Neuron (in vitro differentiated cells): ENCODE results near the gene TPGS1.

Source experiments
- H2AFZ ChIP-seq: one replicate; pipeline ENCODE4 v1.6.1; 2013; ENCODE audit warnings: low read depth, mild to moderate bottlenecking, inconsistent platforms, low read length, moderate library complexity
- H3K27me3 ChIP-seq: one replicate; pipeline ENCODE4 v1.6.1; 2013; ENCODE audit warnings: low read length; ENCODE audit not compliant: insufficient read depth
- H3K36me3 ChIP-seq: one replicate; pipeline ENCODE4 v1.6.1; 2013; ENCODE audit warnings: low read length; ENCODE audit not compliant: insufficient read depth
- H3K4me1 ChIP-seq: one replicate; pipeline ENCODE4 v1.6.1; 2013; ENCODE audit warnings: low read length; ENCODE audit not compliant: insufficient read depth
- H3K4me3 ChIP-seq: 2 replicates; pipeline ENCODE4 v1.5.1; 2013; ENCODE audit warnings: mild to moderate bottlenecking, low read length, moderate library complexity
- H3K9me3 ChIP-seq: one replicate; pipeline ENCODE4 v1.6.1; 2013; ENCODE audit warnings: low read length

TPGS1 gene

GRCh38 chr19:510606-511100 is 3.4 kb downstream of the TPGS1 start:
- Histone ChIP-seq H2AFZ (no peak overlapping the region), H3K27me3 (no peaks in the 10 kb centered on the region), H3K9me3 (no peaks in the 10 kb centered on the region), H3K4me1 (peaks cover 17% of the 10 kb centered on the region), H3K36me3 (peaks cover 2% of the 10 kb centered on the region), H3K4me3 (no peak overlapping the region)

GRCh38 chr19:511101-511851 is 4.0 kb downstream of the TPGS1 start:
- Histone ChIP-seq H3K4me1 (peaks cover 16% of the 10 kb centered on the region), H3K36me3 (peaks cover 2% of the 10 kb centered on the region), H3K27me3 (no peaks in the 10 kb centered on the region), H3K4me3 (no peak overlapping the region), H3K9me3 (no peaks in the 10 kb centered on the region), H2AFZ (no peak overlapping the region)

- no peaks in the 10 kb centered on the region for H3K9me3 ChIP-seq
- H3K36me3 ChIP-seq: peaks cover 2% of the 10 kb centered on the region
- H3K27me3 ChIP-seq: no peaks in the 10 kb centered on the region
- H3K4me1 ChIP-seq: peaks cover 18% of the 10 kb centered on the region
- no peak overlapping the region for H2AFZ ChIP-seq
- no peak overlapping the region for H3K4me3 ChIP-seq
Observed at GRCh38 chr19:512547-513365, 5.5 kb downstream of the TPGS1 start.

GRCh38 chr19:513368-514165 is 6.3 kb downstream of the TPGS1 start:
- Histone ChIP-seq H2AFZ (no peak overlapping the region), H3K9me3 (no peaks in the 10 kb centered on the region), H3K36me3 (peaks cover 2% of the 10 kb centered on the region), H3K4me3 (no peak overlapping the region), H3K27me3 (no peaks in the 10 kb centered on the region), H3K4me1 (peaks cover 12% of the 10 kb centered on the region)

- H3K4me1 ChIP-seq: peaks cover 11% of the 10 kb centered on the region
- no peaks in the 10 kb centered on the region for H3K27me3 ChIP-seq
- no peak overlapping the region for H2AFZ ChIP-seq
- no peaks in the 10 kb centered on the region for H3K9me3 ChIP-seq
- H3K4me3 ChIP-seq: no peak overlapping the region
- peaks cover 2% of the 10 kb centered on the region for H3K36me3 ChIP-seq
Observed at GRCh38 chr19:514166-514663, 6.9 kb downstream of the TPGS1 start.

- peaks cover 6% of the 10 kb centered on the region for H3K4me1 ChIP-seq
- peaks cover 8% of the 10 kb centered on the region for H3K36me3 ChIP-seq
- H3K9me3 ChIP-seq: no peaks in the 10 kb centered on the region
- H3K27me3 ChIP-seq: no peaks in the 10 kb centered on the region
- H2AFZ ChIP-seq: no peak overlapping the region
- no peak overlapping the region for H3K4me3 ChIP-seq
Observed at GRCh38 chr19:517721-518597, 10.7 kb downstream of the TPGS1 start.

- Histone ChIP-seq H3K4me1 (peaks cover 3% of the 10 kb centered on the region), H3K4me3 (no peak overlapping the region), H3K27me3 (no peaks in the 10 kb centered on the region), H3K36me3 (peaks cover 7% of the 10 kb centered on the region), H3K9me3 (no peaks in the 10 kb centered on the region), H2AFZ (no peak overlapping the region)
Observed at GRCh38 chr19:518598-519231, 11.4 kb downstream of the TPGS1 start.

- no peaks in the 10 kb centered on the region for H3K9me3 ChIP-seq
- peaks cover 3% of the 10 kb centered on the region for H3K4me1 ChIP-seq
Observed at GRCh38 chr19:519449-519865, 12.2 kb downstream of the TPGS1 start.

GRCh38 chr19:522726-523125 is 15.4 kb downstream of the TPGS1 start:
- Histone ChIP-seq H2AFZ (no peak overlapping the region), H3K9me3 (no peaks in the 10 kb centered on the region), H3K36me3 (peaks cover 6% of the 10 kb centered on the region), H3K27me3 (no peaks in the 10 kb centered on the region), H3K4me1 (peaks cover 5% of the 10 kb centered on the region), H3K4me3 (no peak overlapping the region)

More at GRCh38 chr19:519449-519865, 12.2 kb downstream of the TPGS1 start:
- Histone ChIP-seq H3K4me3 (no peak overlapping the region), H3K36me3 (peaks cover 6% of the 10 kb centered on the region), H2AFZ (no peak overlapping the region), H3K27me3 (no peaks in the 10 kb centered on the region)

GRCh38 chr19:524062-524674 is 16.9 kb downstream of the TPGS1 start:
- Histone ChIP-seq H3K27me3 (no peaks in the 10 kb centered on the region), H3K9me3 (no peaks in the 10 kb centered on the region), H3K36me3 (peaks cover 6% of the 10 kb centered on the region), H3K4me1 (peaks cover 5% of the 10 kb centered on the region), H3K4me3 (no peak overlapping the region), H2AFZ (no peak overlapping the region)

GRCh38 chr19:525029-525428 is 17.7 kb downstream of the TPGS1 start:
- Histone ChIP-seq H3K4me1 (peaks cover 5% of the 10 kb centered on the region), H3K4me3 (no peak overlapping the region), H2AFZ (no peak overlapping the region), H3K9me3 (no peaks in the 10 kb centered on the region), H3K27me3 (no peaks in the 10 kb centered on the region), H3K36me3 (peaks cover under 1% of the 10 kb centered on the region)
